ENCODE data around the gene SLC12A7.

SLC12A7 gene

DNA sequence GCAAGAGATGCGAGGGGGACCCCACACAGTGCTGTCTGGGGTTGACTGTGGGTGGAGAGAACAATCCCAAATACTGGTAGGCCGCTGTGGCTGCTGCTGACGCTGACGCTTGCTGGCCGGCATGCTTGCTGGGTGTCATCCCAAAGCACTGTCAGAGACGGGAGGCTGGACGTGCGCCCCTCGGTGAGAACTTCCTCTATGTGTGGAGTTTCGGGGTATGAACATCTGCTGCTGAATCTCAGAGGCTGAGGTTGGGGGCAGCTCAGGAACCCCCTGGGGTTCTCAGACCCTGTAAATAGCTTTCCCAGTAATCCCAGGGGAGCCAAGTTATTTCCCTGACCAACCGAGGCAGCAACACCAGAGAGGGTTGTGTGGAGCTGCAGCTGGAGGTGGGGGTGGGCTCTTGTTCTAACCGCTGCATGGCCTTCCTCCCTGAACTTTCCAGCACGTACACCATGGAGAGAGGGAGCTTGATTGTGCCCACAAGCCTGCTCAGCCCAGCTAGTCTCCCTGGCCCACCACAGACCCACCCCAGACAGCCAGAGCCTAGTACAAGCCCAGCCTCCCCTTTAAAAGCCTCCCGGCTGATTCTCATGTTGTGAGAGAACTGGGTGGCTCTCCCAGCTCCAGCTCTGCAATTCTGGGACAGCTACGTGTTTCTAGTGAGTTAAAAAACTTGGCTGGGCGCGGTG, 21.8 kb upstream of the SLC12A7 start:
- no peak for TF ChIP-seq FOXP2 (optimal IDR thresholded peaks at IDR 0.05; ENCODE audit: borderline replicate concordance, extremely low read depth, extremely low read length, insufficient read depth)
- TF ChIP-seq SIN3A (IDR thresholded peaks at IDR 0.05; ENCODE audit: borderline replicate concordance, insufficient read depth, low read length): no peak
- TF ChIP-seq, protein P1, sequence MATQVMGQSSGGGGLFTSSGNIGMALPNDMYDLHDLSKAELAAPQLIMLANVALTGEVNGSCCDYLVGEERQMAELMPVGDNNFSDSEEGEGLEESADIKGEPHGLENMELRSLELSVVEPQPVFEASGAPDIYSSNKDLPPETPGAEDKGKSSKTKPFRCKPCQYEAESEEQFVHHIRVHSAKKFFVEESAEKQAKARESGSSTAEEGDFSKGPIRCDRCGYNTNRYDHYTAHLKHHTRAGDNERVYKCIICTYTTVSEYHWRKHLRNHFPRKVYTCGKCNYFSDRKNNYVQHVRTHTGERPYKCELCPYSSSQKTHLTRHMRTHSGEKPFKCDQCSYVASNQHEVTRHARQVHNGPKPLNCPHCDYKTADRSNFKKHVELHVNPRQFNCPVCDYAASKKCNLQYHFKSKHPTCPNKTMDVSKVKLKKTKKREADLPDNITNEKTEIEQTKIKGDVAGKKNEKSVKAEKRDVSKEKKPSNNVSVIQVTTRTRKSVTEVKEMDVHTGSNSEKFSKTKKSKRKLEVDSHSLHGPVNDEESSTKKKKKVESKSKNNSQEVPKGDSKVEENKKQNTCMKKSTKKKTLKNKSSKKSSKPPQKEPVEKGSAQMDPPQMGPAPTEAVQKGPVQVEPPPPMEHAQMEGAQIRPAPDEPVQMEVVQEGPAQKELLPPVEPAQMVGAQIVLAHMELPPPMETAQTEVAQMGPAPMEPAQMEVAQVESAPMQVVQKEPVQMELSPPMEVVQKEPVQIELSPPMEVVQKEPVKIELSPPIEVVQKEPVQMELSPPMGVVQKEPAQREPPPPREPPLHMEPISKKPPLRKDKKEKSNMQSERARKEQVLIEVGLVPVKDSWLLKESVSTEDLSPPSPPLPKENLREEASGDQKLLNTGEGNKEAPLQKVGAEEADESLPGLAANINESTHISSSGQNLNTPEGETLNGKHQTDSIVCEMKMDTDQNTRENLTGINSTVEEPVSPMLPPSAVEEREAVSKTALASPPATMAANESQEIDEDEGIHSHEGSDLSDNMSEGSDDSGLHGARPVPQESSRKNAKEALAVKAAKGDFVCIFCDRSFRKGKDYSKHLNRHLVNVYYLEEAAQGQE (IDR thresholded peaks at IDR 0.05; ENCODE audit: insufficient read depth in 1 of 2, low read depth in 2 of 2, low read length in 2 of 2): no peak
- no peak for TF ChIP-seq POLR2AphosphoS5 (IDR thresholded peaks at IDR 0.05; ENCODE audit: low read depth, low read length)
- TF ChIP-seq TAF1 (IDR thresholded peaks at IDR 0.05; ENCODE audit: borderline replicate concordance, insufficient read depth, low read length): no peak

GRCh38 chr5:1133108-1133507, 21.2 kb upstream of the SLC12A7 start:
- TF ChIP-seq POLR2AphosphoS5 (IDR thresholded peaks at IDR 0.05; ENCODE audit: low read depth, low read length): no peak
- TF ChIP-seq, protein P1 (IDR thresholded peaks at IDR 0.05; ENCODE audit: insufficient read depth in 1 of 2, low read depth in 2 of 2, low read length in 2 of 2): no peak
- TF ChIP-seq SIN3A (IDR thresholded peaks at IDR 0.05; ENCODE audit: borderline replicate concordance, insufficient read depth, low read length): no peak
- no peak for TF ChIP-seq TAF1 (IDR thresholded peaks at IDR 0.05; ENCODE audit: borderline replicate concordance, insufficient read depth, low read length)
- no peak for TF ChIP-seq FOXP2 (optimal IDR thresholded peaks at IDR 0.05; ENCODE audit: borderline replicate concordance, extremely low read depth, extremely low read length, insufficient read depth)

GRCh38 chr5:1132570-1132969, 20.7 kb upstream of the SLC12A7 start:
- TF ChIP-seq, protein P1 (IDR thresholded peaks at IDR 0.05; ENCODE audit: insufficient read depth in 1 of 2, low read depth in 2 of 2, low read length in 2 of 2): no peak
- no peak for TF ChIP-seq FOXP2 (optimal IDR thresholded peaks at IDR 0.05; ENCODE audit: borderline replicate concordance, extremely low read depth, extremely low read length, insufficient read depth)
- TF ChIP-seq POLR2AphosphoS5 (IDR thresholded peaks at IDR 0.05; ENCODE audit: low read depth, low read length): no peak
- TF ChIP-seq SIN3A (IDR thresholded peaks at IDR 0.05; ENCODE audit: borderline replicate concordance, insufficient read depth, low read length): no peak
- TF ChIP-seq TAF1 (IDR thresholded peaks at IDR 0.05; ENCODE audit: borderline replicate concordance, insufficient read depth, low read length): no peak

GRCh38 chr5:1131726-1132125, 19.9 kb upstream of the SLC12A7 start:
- TF ChIP-seq FOXP2 (optimal IDR thresholded peaks at IDR 0.05; ENCODE audit: borderline replicate concordance, extremely low read depth, extremely low read length, insufficient read depth): no peak
- TF ChIP-seq POLR2AphosphoS5 (IDR thresholded peaks at IDR 0.05; ENCODE audit: low read depth, low read length): no peak

DNA sequence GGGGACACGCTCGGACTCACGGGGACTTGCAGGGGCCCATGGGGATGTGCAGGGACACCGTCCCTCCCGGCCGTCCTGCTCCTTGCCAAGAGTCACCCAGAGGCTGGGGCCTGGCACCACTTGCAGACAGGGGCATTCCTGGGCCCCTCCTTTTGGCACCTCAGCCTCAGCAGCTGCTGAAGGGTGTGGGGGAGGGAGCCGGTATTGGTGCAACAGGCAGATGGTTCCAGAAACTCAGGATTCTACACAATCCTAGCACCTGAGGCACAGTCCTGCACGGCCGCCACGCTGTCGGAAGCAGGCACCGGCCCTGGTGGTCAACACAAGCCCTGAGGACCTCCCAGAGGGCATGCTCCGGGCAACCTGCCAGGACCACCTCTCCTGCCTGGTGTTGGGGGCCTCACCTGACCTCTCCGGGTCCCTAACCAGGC, 19.3 kb upstream of the SLC12A7 start:
- TF ChIP-seq FOXP2 (optimal IDR thresholded peaks at IDR 0.05; ENCODE audit: borderline replicate concordance, extremely low read depth, extremely low read length, insufficient read depth) (no peak), TAF1 (IDR thresholded peaks at IDR 0.05; ENCODE audit: borderline replicate concordance, insufficient read depth, low read length) (no peak), POLR2AphosphoS5 (IDR thresholded peaks at IDR 0.05; ENCODE audit: low read depth, low read length) (no peak)
- TF ChIP-seq, protein P1 (IDR thresholded peaks at IDR 0.05; ENCODE audit: insufficient read depth in 1 of 2, low read depth in 2 of 2, low read length in 2 of 2): no peak

Data from PFSK-1 (cell line).